Mucosa of descending colon (tissue), 3 donors: ENCODE data around the gene GTPBP6. TPM values are rescaled to one million over a fixed set of nuclear protein-coding genes. Genes with fewer than 3 reads are reported as not detected.
"Not testable (repeated sequence)": the region's sequence is repeated elsewhere in the genome, so short reads cannot be mapped to it uniquely, and the experiment has no call there.

ENCODE experiments used
- ATAC-seq: fragments of 200-7000 bp; cut with Tn5 transposase; one replicate; pipeline ENCODE4 v1.9.1; 2020; ENCODE audit warnings: mild to moderate bottlenecking, moderate library complexity
- DNase-seq, 3 donors: peaks; one replicate each; pipeline ENCODE4 v3.0.0-alpha.2; 2020
- H3K36me3 ChIP-seq: fragments of 200-600 bp; one replicate; pipeline ENCODE4 v1.8.0; 2021; ENCODE audit warnings: low read depth, mild to moderate bottlenecking
- H3K4me1 ChIP-seq: fragments of 200-600 bp; one replicate; pipeline ENCODE4 v1.8.0; 2021; ENCODE audit warnings: low read depth, mild to moderate bottlenecking
- H3K4me3 ChIP-seq: fragments of 200-600 bp; one replicate; pipeline ENCODE4 v1.8.0; 2021; ENCODE audit warnings: mild to moderate bottlenecking
- H3K9me3 ChIP-seq: fragments of 200-600 bp; one replicate; pipeline ENCODE4 v1.8.0; 2021; ENCODE audit warnings: mild to moderate bottlenecking
- intact Hi-C, 2 donors: fragments of 100-400 bp; cut with DNase I in 1 of 2; cut with micrococcal nuclease in 1 of 2; formaldehyde crosslinking; loops; one replicate each; pipeline versions ENCODE4 v1.11.0 to v1.11.1; 2022; cut with DNase I, micrococcal nuclease
- total RNA-seq, 3 donors: library from RNA; stranded (reverse); fragmentation: NEBNext Ultra II Directional in 2 of 3; extraction: Animal tissue kit (Norgen Biotek cat#: 25700) in 2 of 3; gene quantifications; one replicate each; pipeline versions ENCODE4 v1.2.1 to v1.2.4, GENCODE V29; 2021 to 2023
- TF ChIP-seq, protein P1 (sequence below): fragments of 200-600 bp; IDR thresholded peaks from one replicate; pipeline ENCODE4 v1.8.0; 2022; ENCODE audit warnings: antibody characterized with exemption, mild to moderate bottlenecking
- donor health status: DM: no; HTN: no; CAD: no; lungs with moderate emphysema.
- donor health status: DM: no; HTN: no; CAD: no.
- donor health status: DM: no; HTN: yes; CAD: no.

GTPBP6 gene
- total RNA-seq, 3 donors from 2014 or later, result 49.8 to 55.8 (median 54.1) TPM

DNA sequence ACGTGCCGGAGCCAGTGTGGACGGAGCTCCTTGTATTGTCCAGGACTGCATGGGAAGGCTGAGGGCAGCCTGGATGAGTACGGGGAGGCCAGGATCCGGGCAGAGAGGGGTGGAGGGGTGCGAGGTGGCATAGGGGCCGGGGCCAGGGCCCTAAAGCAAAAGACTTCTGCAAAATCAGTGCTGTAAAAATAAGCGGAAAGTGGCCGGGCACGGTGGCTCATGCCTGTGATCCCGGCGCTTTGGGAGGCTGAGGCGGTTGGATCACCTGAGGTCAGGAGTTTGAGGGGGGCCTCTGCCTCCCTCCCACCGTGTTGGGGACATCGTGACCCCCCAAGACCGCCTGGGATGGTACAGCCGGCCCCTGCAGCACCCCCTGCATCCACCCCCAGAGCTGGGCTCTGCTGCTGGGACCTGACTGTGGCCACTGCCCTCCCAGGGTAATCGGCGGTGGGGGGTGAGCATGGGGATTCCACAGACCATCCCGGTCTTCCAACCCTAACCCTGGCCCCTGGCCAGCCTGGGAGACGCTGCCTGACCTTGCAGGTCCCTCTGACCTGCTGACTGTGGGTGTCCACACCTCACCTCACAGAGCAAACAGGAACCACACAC, 60.8 kb downstream of the GTPBP6 start:
- Histone ChIP-seq H3K4me3 (no peak overlapping the region), H3K4me1 (peaks cover 7% of the 10 kb centered on the region), H3K36me3 (no peaks in the 10 kb centered on the region), H3K9me3 (no peaks in the 10 kb centered on the region)
- DNase-seq (peak in 2 of 3 donors; percentile 16 to 31), ATAC-seq (no peak)
- intact Hi-C loops, result no loop called here
- TF ChIP-seq, protein P1, sequence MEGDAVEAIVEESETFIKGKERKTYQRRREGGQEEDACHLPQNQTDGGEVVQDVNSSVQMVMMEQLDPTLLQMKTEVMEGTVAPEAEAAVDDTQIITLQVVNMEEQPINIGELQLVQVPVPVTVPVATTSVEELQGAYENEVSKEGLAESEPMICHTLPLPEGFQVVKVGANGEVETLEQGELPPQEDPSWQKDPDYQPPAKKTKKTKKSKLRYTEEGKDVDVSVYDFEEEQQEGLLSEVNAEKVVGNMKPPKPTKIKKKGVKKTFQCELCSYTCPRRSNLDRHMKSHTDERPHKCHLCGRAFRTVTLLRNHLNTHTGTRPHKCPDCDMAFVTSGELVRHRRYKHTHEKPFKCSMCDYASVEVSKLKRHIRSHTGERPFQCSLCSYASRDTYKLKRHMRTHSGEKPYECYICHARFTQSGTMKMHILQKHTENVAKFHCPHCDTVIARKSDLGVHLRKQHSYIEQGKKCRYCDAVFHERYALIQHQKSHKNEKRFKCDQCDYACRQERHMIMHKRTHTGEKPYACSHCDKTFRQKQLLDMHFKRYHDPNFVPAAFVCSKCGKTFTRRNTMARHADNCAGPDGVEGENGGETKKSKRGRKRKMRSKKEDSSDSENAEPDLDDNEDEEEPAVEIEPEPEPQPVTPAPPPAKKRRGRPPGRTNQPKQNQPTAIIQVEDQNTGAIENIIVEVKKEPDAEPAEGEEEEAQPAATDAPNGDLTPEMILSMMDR, result no peak

DNA sequence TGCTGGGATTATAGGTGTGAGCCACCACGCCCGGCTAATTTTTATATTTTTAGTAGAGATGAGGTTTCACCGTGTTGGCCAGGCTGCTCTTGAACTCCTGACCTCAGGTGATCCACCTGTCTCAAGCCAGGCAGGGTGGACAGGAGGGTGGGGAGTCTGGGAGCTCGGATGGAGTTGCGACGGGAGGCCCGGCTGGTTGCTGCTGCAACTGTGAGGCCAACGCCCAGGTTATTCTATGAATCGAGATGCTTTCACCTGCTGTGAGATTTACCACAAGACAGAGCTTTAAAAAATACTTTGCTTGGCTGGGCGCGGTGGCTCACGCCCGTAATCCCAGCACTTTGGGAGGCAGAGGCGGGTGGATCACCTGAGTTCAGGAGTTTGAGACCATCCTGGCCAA, 61.5 kb downstream of the GTPBP6 start:
- ATAC-seq, intact Hi-C loops, H3K9me3 ChIP-seq, H3K4me3 ChIP-seq, H3K36me3 ChIP-seq, H3K4me1 ChIP-seq: not testable (repeated sequence)
- DNase-seq, result peak in 1 of 3 donors; percentile 34

DNA sequence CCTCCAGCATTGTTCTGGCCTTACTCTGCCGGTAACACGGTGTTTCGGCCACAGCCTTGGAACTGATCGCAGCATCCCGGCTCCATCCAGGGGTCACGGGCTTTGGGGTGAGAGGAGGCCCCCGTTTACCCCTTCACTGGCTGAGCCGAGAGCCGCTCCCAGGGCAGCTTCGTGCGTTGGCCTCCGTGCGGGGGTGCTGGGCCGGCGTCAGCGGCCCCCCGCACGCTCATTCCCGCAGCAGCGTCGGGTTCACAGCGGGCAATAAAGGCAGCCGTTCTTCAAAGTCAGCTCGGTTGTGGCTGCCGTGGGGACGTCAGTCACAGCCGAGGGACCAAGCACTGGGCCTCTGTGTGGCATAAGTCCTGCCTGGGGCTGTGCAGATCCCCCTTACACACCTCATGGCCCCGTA, 62.7 kb downstream of the GTPBP6 start:
- intact Hi-C loops, result no loop called here
- TF ChIP-seq, protein P1, result no peak
- Histone ChIP-seq H3K36me3 (no peaks in the 10 kb centered on the region), H3K4me1 (no peaks in the 10 kb centered on the region), H3K4me3 (no peak overlapping the region), H3K9me3 (no peaks in the 10 kb centered on the region)
- ATAC-seq (no peak), DNase-seq (peak in 2 of 3 donors; percentile 8 to 37)

Other genes starting within 250 kb of the GTPBP6 start
- gene PLCXD1, start 37.4 kb downstream of the GTPBP6 start, total RNA-seq, result 10 to 100 TPM; 12.6 to 20.7 (median 13.8) TPM
- gene PPP2R3B, start 68.1 kb upstream of the GTPBP6 start, total RNA-seq, result 10 to 100 TPM in 2 of 3 donors, 1 to 10 TPM in 1; 9.2 to 11.6 (median 11.2) TPM